ENCODE data around the gene MCF2L.

MCF2L gene

GRCh38 chr13:113061796-113062425 lies 92.9 kb downstream of the MCF2L start:
- DNase-seq (ENCODE audit: low spot score), result no peak

DNA sequence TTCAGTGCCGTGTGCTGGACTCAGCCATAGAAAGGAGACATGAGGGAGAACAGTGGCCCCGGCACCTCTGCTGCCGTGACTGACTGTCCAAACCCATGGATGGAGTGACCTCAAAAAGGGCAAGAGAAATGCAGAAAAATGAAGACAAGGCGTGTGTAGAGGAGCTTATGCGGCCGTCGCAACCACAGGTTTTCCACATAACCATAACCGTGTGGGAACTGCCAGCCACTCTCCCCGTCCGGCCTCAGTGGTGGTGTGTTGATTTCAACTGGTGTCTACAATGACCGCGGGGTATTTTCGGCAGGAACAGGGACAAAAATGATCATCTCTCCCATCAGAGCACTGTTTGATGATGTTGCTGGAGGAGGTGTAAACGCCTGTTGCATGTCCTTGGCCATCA lies 93.7 kb downstream of the MCF2L start:
- DNase-seq (ENCODE audit: low spot score), result no peak

- DNase-seq (ENCODE audit: low spot score), result no peak
Measured at GRCh38 chr13:113063091-113063491, 94.1 kb downstream of the MCF2L start.

DNA sequence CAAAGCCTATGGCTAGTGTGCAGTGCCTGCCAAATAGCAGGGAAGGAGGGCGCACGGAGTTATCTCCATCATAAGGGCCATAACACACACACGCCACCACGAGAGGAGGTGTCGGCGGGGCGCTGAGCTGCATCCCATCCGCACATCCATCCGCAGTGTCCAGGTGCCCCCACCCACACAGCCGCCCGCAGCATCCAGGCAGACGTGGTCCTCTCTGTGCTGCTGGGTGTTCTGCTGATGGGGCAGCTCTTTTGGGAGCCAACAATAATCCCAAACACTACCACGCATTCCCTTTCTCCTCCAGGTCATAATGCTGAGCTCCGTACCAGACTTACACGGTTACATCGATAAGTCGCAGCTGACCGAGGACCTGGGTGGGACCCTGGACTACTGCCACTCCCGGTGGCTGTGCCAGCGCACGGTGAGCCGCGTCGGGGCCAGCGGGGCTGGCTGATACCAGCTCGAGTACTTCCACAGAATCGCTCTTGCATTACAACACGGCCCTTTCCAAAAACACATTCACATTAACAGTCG lies 95.1 kb downstream of the MCF2L start:
- DNase-seq (ENCODE audit: low spot score), result no peak

GRCh38 chr13:113064534-113065405 lies 95.8 kb downstream of the MCF2L start:
- no peak for DNase-seq (ENCODE audit: low spot score)

DNA sequence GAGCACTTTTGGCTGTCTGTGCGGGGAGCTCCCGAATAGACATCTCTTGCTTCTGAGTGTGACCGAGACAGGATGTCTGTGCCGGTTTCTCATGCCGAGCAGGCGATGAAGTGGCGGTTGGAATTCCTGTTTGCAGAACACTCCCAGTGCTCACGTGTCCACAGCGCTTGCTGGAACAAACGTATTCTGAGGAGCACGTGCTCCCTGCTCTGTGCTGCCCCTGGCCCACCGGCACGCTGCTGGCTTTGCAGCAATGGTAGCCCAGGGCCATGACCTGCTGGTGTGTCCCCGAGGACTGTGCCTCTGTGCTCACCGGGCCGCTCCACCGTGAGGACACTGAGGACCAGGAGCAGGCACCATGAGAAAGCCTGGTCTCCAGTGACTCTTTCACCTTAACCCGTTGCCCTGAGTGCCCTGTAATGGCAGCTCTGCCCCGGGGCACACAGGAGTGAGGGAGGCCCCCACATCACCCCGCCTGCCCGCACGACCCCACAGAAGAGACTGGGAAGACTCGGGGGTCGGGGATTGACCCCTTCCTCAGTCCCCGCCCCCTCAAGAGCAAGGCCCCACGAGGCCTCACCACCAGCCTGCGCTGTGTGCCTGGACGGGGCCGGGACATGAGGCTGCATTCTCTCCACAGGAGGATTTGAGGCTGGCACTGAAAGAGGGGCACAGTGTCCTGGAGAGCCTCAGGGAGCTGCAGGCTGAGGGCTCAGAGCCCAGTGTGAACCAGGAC lies 96.6 kb downstream of the MCF2L start:
- DNase-seq (ENCODE audit: low spot score), result no peak

GRCh38 chr13:113066142-113066455 lies 97.1 kb downstream of the MCF2L start:
- no peak for DNase-seq (ENCODE audit: low spot score)

GRCh38 chr13:113066746-113067145 lies 97.7 kb downstream of the MCF2L start:
- DNase-seq (ENCODE audit: low spot score), result no peak

DNA sequence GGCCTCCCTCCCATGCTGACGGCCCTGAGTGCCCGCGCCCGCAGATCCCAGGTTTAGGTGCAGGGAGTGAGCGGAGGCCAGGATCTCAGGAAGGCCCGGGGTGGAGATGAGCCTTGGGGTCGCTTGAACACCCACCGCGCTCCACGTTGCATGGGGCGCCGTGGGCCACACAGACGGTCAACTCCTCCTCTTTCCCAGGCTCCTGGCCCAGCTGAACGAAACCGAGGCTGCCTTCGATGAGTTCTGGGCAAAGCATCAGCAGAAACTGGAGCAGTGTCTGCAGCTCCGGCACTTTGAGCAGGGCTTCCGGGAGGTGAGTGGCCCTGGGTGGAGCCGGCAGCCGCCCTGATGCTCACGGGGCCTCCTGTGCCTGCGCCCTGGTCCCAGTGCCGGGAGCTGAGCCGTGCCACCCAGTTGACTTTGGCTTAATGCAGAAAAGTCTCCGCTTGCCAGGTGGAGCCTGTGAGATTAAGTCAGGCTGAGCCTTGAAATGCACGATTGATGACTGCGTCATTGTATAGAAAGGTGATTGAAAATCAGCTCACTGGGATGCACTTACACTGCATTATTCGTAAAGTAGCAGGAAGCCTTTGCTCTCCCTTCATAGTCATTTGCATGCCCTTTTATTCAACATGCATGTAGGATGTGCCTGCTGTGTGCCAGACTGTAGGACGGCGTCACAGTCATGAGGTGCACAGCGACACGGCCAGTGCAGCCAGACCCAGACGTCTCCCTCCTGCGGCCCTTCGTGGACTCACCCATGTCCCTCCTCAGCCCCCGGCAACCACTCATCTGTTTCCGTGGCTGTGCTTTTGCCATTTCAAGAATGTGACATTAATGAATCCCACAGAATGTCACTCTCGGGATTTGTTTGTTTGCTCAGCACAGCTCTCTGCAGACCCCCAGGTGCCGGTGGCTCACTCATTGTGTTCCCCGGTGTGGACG lies 101.1 kb downstream of the MCF2L start:
- DNase-seq (ENCODE audit: low spot score), result no peak

GRCh38 chr13:113070855-113071254 lies 101.8 kb downstream of the MCF2L start:
- DNase-seq (ENCODE audit: low spot score), result no peak

DNA sequence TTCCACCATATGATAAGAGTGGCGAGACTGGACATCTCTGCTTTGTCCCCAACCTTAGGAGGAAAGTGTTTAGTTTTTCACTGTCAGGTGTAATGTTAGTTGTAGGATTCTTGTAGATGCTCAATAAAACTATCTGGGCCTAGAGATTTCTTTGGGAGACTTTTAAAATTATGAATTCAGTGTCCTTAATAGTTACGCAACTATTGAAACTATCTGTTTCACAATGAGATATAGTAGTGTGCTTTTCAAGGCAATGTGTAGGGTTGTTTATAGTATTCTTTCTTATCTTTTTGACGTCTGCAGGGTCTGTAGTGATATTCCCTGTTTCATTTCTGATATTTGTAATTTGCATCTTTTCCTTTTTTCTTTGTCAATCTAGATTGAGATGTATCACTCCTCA lies 103.4 kb downstream of the MCF2L start:
- DNase-seq (ENCODE audit: low spot score), result no peak

DNA sequence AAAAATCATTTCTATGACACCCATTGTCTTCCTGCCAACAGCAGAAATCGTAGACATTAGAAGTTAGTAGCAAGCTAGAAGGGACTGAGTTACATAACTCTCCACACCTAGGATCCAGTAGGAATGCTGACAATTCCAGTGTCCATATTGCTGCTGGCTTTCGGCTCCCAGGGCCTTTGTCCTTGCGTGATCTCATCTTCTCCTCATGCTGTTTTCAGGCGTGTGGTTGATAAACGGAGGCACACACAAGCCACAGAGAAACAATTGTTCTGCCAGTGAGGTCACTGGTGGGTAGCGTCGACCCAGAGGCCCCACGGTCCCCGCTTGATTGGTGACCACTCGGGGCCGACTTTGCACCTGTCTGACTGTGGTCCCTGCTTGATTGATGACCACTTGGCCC lies 104.9 kb downstream of the MCF2L start:
- no peak for DNase-seq (ENCODE audit: low spot score)

DNA sequence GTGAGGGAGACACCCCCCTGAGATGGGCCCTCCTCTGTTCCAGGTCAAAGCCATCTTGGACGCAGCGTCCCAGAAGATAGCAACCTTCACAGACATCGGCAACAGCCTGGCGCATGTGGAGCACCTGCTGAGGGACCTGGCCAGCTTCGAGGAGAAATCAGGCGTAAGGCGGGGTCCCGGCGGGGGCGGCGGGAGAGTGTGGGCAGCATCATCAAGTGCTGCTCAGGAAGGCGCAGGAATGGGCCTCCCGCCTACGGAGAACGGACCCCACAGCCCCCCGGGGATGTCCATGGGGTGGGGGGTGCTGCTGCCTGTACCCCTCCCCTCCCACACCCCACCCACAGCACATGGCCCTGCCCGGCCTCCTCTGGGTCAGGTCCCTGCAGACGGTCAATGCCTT lies 105.4 kb downstream of the MCF2L start:
- DNase-seq (ENCODE audit: low spot score), result no peak

DNA sequence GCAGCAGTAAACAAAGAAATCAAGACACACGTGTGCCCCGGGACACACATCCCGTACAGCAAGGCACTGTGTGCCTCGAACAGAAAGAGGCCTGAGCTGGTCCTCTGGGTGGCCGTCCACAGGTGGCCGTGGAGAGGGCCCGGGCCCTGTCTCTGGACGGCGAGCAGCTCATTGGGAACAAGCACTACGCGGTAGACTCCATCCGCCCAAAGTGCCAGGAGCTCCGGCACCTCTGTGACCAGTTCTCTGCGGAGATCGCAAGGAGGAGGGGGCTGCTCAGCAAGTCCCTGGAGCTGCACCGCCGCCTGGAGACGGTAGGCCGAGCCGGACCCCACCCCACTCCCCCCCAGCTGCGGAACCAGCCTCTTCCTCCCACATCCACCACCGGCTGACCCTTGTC lies 105.9 kb downstream of the MCF2L start:
- DNase-seq (ENCODE audit: low spot score), result no peak

DNA sequence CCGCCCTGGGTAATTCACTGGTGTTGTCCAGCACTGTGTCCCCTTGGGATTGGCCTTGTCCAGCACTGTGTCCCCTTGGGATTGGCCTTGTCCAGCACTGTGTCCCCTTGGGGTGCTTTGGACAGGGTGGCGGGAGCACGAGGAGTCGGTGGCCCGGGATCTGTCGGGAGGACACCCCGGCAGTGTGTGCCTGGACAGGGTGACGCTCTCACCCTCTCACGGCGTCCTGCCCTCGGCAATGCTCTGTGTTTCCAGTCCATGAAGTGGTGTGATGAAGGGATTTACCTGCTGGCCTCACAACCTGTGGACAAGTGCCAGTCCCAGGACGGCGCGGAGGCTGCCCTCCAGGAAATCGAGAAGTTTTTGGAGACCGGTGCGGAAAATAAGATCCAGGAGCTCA lies 106.7 kb downstream of the MCF2L start:
- no peak for DNase-seq (ENCODE audit: low spot score)

DNA sequence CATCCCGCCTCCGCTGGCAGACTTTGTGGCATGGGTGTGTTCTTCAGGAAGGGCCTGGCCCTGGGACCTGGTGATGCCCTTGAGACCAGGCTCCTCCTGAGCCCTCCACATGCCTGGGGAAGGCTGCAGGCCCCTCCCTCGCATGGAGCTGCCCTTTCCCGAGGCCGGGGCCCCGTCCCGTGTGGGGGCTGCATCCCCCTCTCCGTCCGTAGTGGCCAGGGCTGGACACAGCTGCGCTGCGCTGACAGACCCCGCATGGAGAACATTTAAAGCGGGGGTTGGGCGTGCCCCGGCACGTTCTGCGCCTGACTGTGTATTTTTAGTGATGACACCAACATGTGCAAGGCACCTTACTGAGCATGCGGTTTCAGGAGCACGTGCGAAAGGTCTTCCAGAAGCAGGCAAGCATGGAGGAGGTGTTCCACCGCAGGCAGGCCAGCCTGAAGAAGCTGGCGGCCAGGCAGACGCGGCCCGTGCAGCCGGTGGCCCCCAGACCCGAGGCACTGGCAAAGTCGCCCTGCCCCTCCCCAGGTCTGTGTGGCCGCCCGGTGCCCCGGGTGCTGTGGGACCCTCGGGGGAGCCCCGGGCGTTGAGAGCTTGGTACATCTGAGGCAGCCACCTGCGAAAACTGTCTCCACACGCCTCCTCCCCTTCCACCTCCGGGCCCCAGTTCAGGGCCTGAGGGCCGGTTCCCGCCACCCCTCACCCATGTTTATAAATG lies 107.8 kb downstream of the MCF2L start:
- no peak for DNase-seq (ENCODE audit: low spot score)

DNA sequence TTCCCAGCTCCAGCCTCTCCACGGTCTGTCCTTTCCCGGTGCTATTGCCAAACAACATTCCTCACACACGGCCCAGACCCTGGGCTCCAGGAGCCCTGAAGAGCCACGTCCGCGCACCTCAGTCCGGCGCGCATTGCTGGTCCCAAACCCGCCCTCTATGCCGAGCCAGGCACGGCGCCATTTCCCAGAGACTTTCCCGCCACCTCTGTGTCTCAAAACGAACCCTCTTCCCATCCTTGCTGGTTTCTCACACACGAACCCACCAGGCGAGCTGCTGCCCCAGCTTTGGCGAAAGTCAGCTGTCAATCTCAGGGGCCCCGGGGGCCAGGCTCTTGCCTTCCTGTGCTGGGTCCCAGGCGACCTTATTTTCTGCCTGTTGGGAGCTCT lies 108.5 kb downstream of the MCF2L start:
- DNase-seq (ENCODE audit: low spot score), result no peak

- no peak for DNase-seq (ENCODE audit: low spot score)
Measured at GRCh38 chr13:113077953-113078901, 109.2 kb downstream of the MCF2L start.
